Upper lobe of left lung (tissue), 4 donors: ENCODE measurements around the gene POLE.

Experiments
- CTCF ChIP-seq, 6 experiments: fragments of 450-650 bp in 4 of 6; fragments of 200-600 bp in 2 of 6; sonication (generic) in 2 of 6; IDR thresholded peaks; one replicate each; pipeline ENCODE4 v1.5.1; 2016 to 2019; ENCODE audit warnings: antibody characterized with exemption in 6 of 6
- EP300 ChIP-seq, 4 donors: sonication (generic); formaldehyde crosslinking; IDR thresholded peaks; one replicate each; pipeline ENCODE4 v1.5.1; 2017; ENCODE audit warnings: antibody characterized with exemption in 4 of 4, control low read depth in 2 of 4

- TF ChIP-seq CTCF (IDR thresholded peaks at IDR 0.05) (no peak), EP300 (IDR thresholded peaks at IDR 0.05) (no peak)
Observed at GRCh38 chr12:132649226-132649945, 37.8 kb downstream of the POLE start.
